Body of pancreas (tissue), 4 donors: ENCODE results near the gene PIAS3. TPM values are rescaled to one million over a fixed set of nuclear protein-coding genes. Genes with fewer than 3 reads are reported as not detected.

ENCODE experiments used
- ATAC-seq: fragments of 150-250 bp; one replicate; pipeline ENCODE4 v1.9.1; 2016
- DNase-seq, 4 donors: peaks; one replicate each; pipeline ENCODE4 v3.0.0-alpha.2; 2019
- H3K27ac ChIP-seq, 4 donors: fragments of 200-600 bp; sonication (generic); 1 replicate in 3 of 4; 2 replicates in 1 of 4; pipeline versions ENCODE4 v1.5.1 to v1.6.1; 2016 to 2019; ENCODE audit warnings: mild to moderate bottlenecking in 1 of 4, mixed read lengths in 1 of 4, moderate library complexity in 1 of 4
- H3K27me3 ChIP-seq, 2 donors: fragments of 200-600 bp; sonication (generic); one replicate each; pipeline ENCODE4 v1.6.0; 2016; ENCODE audit warnings: mild to moderate bottlenecking in 1 of 2
- H3K36me3 ChIP-seq, 2 donors: fragments of 200-600 bp; sonication (generic); replicated peaks in 1 of 2; 2 replicates each; pipeline ENCODE4 v1.5.1; 2016; ENCODE audit warnings: low read depth in 2 of 2; ENCODE audit not compliant: insufficient read depth in 1 of 2
- H3K4me1 ChIP-seq: fragments of 200-600 bp; sonication (generic); one replicate; pipeline ENCODE4 v1.6.0; 2016
- H3K4me3 ChIP-seq, 2 donors: fragments of 200-600 bp; sonication (generic); 1 replicate in 1 of 2; 2 replicates in 1 of 2; pipeline ENCODE4 v1.5.1; 2016 to 2019
- H3K9me3 ChIP-seq, 3 donors: fragments of 200-600 bp; sonication (generic); 1 replicate in 2 of 3; 2 replicates in 1 of 3; pipeline ENCODE4 v1.5.1; 2016
- CTCF ChIP-seq, 7 experiments: fragments of 450-650 bp in 4 of 7; fragments of 200-600 bp in 3 of 7; sonication (generic) in 3 of 7; IDR thresholded peaks; one replicate each; pipeline ENCODE4 v1.5.1; 2016 to 2019; ENCODE audit warnings: antibody characterized with exemption in 7 of 7
- POLR2A ChIP-seq, 3 donors: fragments of 450-650 bp; IDR thresholded peaks; one replicate each; pipeline ENCODE4 v1.6.1; 2016; ENCODE audit warnings: antibody characterized with exemption in 3 of 3, mild to moderate bottlenecking in 2 of 3
- WGBS, 2 donors: methylation state at CpG; one replicate each; pipeline ENCODE4 v1.1.5; 2017; 5-methylcytosine and 5-hydroxymethylcytosine counted together
- intact Hi-C: fragments of 100-400 bp; cut with DNase I; formaldehyde crosslinking; loops from one replicate; pipeline ENCODE4 v1.15.1; 2023
- total RNA-seq, 2 donors: library from RNA; depleted of rRNA; stranded (reverse); fragments of >200 nt; gene quantifications; one replicate each; pipeline ENCODE4 v1.1.0, GENCODE V29; 2016

The PIAS3 gene
- total RNA-seq, 2 donors from 2014 or later, result 14.2 to 17.6 TPM

GRCh38 chr1:145847827-145848226 lies 11.1 kb downstream of the PIAS3 start:
- Histone ChIP-seq H3K27me3 (no peaks in the 10 kb centered on the region), H3K4me3 (no peak overlapping the region), H3K27ac (no peak overlapping the region), H3K4me1 (peaks cover 18% of the 10 kb centered on the region), H3K9me3 (no peaks in the 10 kb centered on the region), H3K36me3 (peaks cover 0 to 6% of the 10 kb centered on the region in 2 donors)
- intact Hi-C loops, result no loop called here
- 68 to 79% methylated on average over 3 of the region's 3 CpGs for WGBS, 2 donors
- DNase-seq, result no peak
- TF ChIP-seq POLR2A (IDR thresholded peaks at IDR 0.05) (no peak), CTCF (IDR thresholded peaks at IDR 0.05) (no peak)
- ATAC-seq, result no peak

GRCh38 chr1:145846201-145846612 lies 12.7 kb downstream of the PIAS3 start:
- WGBS, 2 donors, result 69 to 73% methylated on average over 3 of the region's 3 CpGs
- Histone ChIP-seq H3K4me3 (no peak overlapping the region), H3K36me3 (peaks cover 0 to 13% of the 10 kb centered on the region in 2 donors), H3K27me3 (no peaks in the 10 kb centered on the region), H3K4me1 (peaks cover 18% of the 10 kb centered on the region), H3K9me3 (no peaks in the 10 kb centered on the region), H3K27ac (peak overlapping the region in 1 of 4 donors; percentile 50)
- DNase-seq (peak in 1 of 4 donors; percentile 32), ATAC-seq (peak; percentile 41)
- intact Hi-C loops, result no loop called here
- no peak for TF ChIP-seq POLR2A (IDR thresholded peaks at IDR 0.05)
- peak; percentile 22 to 72 (median 52) for TF ChIP-seq CTCF (IDR thresholded peaks at IDR 0.05)

- no peaks in the 10 kb centered on the region for H3K27me3 ChIP-seq
- H3K36me3 ChIP-seq, result peaks cover 0 to 11% of the 10 kb centered on the region in 2 donors
- H3K4me3 ChIP-seq, result peak within 1 kb of the TSS; percentile 28 to 34
- H3K4me1 ChIP-seq, result peaks cover 18% of the 10 kb centered on the region
- H3K27ac ChIP-seq, result peak within 1 kb of the TSS; percentile 3 to 62 (median 56)
- WGBS, 2 donors, result 0 to 2% methylated on average over 5 to 50 of the region's 50 CpGs
- H3K9me3 ChIP-seq, result no peaks in the 10 kb centered on the region
- ATAC-seq (peak; percentile 87), DNase-seq (peak; percentile 80 to 85 (median 82))
- TF ChIP-seq CTCF (IDR thresholded peaks at IDR 0.05) (peak; percentile 81 to 96 (median 86)), POLR2A (IDR thresholded peaks at IDR 0.05) (peak in 1 of 3 donors; percentile 42)
- intact Hi-C loops, result no loop called here
Measured at GRCh38 chr1:145845514-145846161, 13.2 kb downstream of the PIAS3 start, which contains the start of gene NUDT17. NUDT17 (plus strand) TSS chr1:145845630; CDS start chr1:145845641, 11 bp downstream.

GRCh38 chr1:145845144-145845513 lies 13.8 kb downstream of the PIAS3 start:
- intact Hi-C loops, result no loop called here
- ATAC-seq, result peak; percentile 45
- Histone ChIP-seq H3K4me1 (peaks cover 18% of the 10 kb centered on the region), H3K36me3 (peaks cover 0 to 12% of the 10 kb centered on the region in 2 donors), H3K27me3 (no peaks in the 10 kb centered on the region), H3K9me3 (no peaks in the 10 kb centered on the region), H3K27ac (peak overlapping the region in 2 of 4 donors; percentile 62), H3K4me3 (peak overlapping the region; percentile 28 to 34)
- no peak for TF ChIP-seq POLR2A (IDR thresholded peaks at IDR 0.05)
- TF ChIP-seq CTCF (IDR thresholded peaks at IDR 0.05), result no peak
- DNase-seq, result no peak
- WGBS, 2 donors, result 2 to 13% methylated on average over 4 of the region's 4 CpGs

GRCh38 chr1:145843031-145843430 lies 15.8 kb downstream of the PIAS3 start:
- H3K4me1 ChIP-seq, result peaks cover 18% of the 10 kb centered on the region
- DNase-seq, result no peak
- intact Hi-C loops, result no loop called here
- WGBS, 2 donors, result 90 to 95% methylated on average over 3 of the region's 3 CpGs
- no peak for ATAC-seq
- no peaks in the 10 kb centered on the region for H3K27me3 ChIP-seq
- no peaks in the 10 kb centered on the region for H3K9me3 ChIP-seq
- TF ChIP-seq CTCF (IDR thresholded peaks at IDR 0.05) (no peak), POLR2A (IDR thresholded peaks at IDR 0.05) (no peak)
- H3K36me3 ChIP-seq, result peaks cover 8 to 22% of the 10 kb centered on the region in 2 donors
- no peak overlapping the region for H3K27ac ChIP-seq
- no peak overlapping the region for H3K4me3 ChIP-seq
